HTERT RPE-1 (cell line): ENCODE results near the gene GAP43.

Source experiments
- in situ Hi-C: fragments of 300-500 bp; cut with MboI; formaldehyde crosslinking; loops from 4 replicates; pipeline ENCODE4 v1.14.3; 2020; ENCODE audit warnings: low sequenced_read_pairs

GAP43 gene, protein sequence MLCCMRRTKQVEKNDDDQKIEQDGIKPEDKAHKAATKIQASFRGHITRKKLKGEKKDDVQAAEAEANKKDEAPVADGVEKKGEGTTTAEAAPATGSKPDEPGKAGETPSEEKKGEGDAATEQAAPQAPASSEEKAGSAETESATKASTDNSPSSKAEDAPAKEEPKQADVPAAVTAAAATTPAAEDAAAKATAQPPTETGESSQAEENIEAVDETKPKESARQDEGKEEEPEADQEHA

DNA sequence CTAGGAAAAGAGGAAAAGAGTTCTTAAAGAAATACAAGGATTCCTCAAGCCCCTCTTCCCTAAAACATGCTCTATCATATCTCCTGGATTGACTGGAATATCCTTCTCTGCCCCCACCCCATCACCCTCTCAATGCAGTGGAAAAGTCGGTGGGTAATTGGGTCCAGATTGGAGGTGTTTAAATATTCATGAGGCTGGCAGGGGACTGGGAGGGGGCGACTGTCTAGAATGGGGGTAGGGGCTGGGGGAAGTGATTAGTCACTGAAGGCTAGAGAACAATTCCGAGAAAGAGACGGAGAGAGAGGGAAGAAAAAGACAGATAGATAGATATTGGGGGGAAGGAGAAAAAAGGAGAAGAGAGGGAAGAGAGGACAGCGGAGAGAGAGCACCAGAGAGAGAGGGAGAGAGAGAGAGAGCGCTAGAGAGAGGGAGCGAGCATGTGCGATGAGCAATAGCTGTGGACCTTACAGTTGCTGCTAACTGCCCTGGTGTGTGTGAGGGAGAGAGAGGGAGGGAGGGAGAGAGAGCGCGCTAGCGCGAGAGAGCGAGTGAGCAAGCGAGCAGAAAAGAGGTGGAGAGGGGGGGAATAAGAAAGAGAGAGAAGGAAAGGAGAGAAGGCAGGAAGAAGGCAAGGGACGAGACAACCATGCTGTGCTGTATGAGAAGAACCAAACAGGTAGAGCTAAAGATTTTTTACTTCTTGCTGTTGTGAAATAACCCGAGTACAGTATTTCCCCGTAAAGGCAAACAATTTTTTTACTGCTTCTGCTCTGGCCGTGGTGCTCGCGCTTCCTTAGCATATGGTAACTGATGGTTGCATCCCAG lies at the start of gene GAP43:
GAP43 (plus strand) TSS at position 467 of the 825 bp plus-strand sequence; CDS start at position 647, 180 bp downstream.
- in situ Hi-C loops, result no loop called here

DNA sequence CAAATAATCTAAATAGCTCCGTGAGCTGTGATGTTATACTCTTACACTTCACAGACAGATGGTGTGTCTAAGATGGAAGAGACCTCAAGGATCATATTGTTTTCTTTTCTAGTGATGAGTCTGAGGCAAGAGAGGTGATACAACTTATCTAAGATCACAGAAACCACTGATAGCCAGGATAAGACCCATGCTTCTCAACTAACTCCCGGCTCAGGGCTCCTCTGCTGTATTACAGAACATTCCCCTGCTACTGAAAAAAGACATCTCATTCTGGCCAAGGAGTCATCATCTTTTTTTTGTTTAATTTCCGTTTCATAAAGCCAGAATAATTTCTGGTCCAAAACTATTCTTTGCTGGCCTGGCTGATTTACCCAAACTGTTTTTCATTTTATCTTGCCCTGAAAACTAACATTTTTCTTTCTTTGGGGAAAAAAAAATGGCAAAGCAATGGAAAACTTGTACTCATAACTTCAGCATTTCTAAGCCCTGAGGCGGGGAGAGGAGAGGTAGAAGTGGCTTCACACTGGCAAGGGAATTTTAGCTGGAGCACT lies 46.9 kb upstream of the GAP43 start:
- in situ Hi-C loops, result no loop called here

DNA sequence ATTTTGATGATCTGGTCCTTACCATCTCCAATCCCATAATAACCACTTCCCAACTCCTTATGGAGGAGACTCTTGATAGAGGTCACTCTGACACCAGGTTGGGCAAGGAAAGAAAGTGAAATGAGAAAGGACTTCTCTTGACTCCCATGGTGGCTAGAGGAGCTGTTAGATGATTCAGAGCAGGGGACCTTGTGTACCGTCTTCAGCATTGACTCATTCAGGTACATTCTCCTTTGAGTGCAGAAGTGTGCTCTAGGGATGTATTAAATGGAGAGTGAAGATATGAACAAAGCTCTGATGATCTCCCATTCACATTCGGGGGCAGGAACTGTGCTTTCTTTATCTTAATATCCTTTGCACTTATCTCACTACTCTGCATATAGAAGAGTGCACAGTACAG lies 46.3 kb upstream of the GAP43 start:
- in situ Hi-C loops, result no loop called here

DNA sequence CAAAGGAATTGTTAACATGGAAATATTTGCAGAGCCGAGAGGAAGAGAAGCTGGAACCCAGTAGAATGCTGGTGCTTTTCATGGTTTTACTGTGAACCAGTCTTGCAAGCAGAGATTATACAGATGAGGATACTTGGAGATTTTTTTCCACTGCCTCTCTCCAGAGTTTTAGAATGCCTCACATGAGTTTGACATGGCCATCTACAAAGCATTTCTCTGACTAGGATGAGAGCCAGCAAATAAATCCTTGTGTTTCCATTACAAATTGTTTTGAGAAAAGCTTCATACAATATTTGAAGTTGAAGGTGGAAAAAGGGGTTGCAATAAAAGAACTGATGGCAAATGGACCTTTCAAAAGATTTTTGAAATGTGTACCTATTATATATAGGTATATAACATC lies 45.0 kb upstream of the GAP43 start:
- in situ Hi-C loops, result no loop called here

- in situ Hi-C loops, result no loop called here
These were observed 42.7 kb upstream of the GAP43 start for GRCh38 chr3:115580566-115580965.

GRCh38 chr3:115581362-115582135 lies 41.8 kb upstream of the GAP43 start:
- in situ Hi-C loops, result no loop called here

- in situ Hi-C loops, result no loop called here
These were observed 34.9 kb upstream of the GAP43 start for GRCh38 chr3:115588201-115589115.

GRCh38 chr3:115590873-115591272 lies 32.4 kb upstream of the GAP43 start:
- in situ Hi-C loops, result no loop called here

- in situ Hi-C loops, result no loop called here
These were observed 27.6 kb upstream of the GAP43 start for GRCh38 chr3:115595611-115596275.

GRCh38 chr3:115598216-115598615 lies 25.1 kb upstream of the GAP43 start:
- in situ Hi-C loops, result no loop called here

GRCh38 chr3:115602194-115602593 lies 21.1 kb upstream of the GAP43 start:
- in situ Hi-C loops, result no loop called here

GRCh38 chr3:115611630-115612029 lies 11.7 kb upstream of the GAP43 start:
- in situ Hi-C loops, result no loop called here

GRCh38 chr3:115615001-115615814 lies 8.1 kb upstream of the GAP43 start:
- in situ Hi-C loops, result no loop called here

- in situ Hi-C loops, result no loop called here
These were observed 6.8 kb upstream of the GAP43 start for GRCh38 chr3:115616461-115616860.

DNA sequence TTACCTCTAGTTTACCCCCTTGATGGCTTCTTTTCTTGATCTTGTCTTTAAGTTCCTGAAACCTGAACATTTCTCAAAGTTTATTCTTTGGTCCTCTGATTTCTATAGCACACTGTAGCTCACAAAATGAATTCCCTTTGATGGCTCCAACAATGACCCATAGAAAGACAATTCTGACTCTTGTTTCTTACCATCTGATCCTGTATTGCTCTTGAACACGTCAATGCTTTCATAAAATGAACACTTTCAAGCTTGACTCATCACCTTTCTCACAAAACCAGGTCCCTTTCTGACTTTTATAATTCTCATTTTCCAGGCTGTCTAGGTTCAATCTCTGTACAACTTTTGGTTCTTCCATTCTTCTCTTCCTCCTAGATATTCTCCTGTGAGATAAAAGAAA lies 5.7 kb upstream of the GAP43 start:
- in situ Hi-C loops, result no loop called here

DNA sequence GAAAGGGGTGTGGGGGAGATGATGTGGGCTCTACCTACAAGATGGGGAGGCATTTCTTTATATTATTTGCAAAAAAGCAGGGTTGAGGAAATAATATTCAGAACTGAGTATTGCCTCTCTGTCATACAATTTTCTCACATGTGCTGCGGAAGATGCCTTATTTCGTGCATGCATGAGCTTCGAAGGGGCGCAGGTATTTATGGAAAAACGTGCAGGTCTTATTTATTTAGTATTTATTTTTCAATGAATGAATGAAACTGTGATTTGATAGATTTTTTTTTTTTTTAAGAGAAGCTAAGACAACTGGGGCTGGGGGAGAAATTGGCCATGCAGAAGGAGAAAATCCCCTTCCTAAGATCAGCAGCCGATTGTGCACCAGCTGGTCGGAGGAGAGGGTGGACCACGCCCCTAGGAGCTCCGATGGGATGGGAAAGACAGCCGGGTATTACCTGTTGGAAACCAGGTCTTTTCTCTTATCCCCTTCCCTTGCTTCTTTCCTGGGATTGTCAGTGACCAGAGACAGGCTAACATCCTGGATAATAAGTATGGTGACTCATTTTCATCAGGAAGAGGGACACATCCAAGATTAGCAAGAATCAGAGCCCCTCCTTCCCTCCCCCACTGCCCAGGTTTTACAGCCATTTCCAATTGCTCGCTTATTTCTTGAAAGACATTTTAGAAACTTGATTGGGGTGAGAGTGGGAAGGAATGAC lies 875 bp downstream of the GAP43 start:
- in situ Hi-C loops, result no loop called here

DNA sequence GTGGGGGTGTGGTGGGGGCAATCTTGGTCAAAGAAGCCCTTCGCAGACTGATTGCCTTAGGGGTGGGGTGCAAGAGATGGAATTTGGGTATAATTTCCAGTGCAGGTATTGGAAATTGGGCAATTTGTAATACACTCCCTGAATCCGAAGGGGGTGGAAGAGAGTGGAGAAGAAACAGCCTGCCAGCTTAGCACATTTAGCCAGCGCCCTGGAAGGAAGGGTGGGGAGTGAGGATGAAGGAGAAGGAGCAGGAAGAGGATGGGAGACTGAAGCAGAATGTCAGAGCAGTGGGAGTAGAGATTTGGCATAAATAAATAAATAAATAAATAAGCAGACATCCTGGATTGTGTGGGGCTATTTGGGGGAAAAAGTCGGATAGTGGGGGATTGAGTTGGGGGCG lies 1.6 kb downstream of the GAP43 start:
- in situ Hi-C loops, result no loop called here

DNA sequence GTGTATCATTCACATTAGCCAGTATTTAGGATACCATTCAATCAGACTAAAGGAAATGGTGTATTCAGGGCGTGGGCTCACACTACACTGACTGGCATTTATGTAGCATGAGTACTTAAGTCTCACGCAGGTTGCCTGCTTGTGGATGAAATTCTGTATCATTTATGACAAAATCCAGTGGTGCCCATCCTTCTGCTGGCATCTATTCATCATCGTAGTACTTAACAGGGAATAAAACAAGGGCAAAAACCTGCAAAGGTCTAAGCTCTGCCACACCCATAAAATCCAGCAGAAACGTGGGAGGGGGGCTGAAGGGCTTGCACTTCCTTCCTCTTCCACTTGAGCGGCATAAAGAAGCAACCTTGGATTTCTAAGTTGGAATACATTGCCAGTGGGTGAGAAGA lies 2.7 kb downstream of the GAP43 start:
- in situ Hi-C loops, result no loop called here
